HEK293 (cell line): ENCODE measurements around the gene BEX1.

ENCODE experiments used
- PRDM1 ChIP-seq: fragments of 450-650 bp; formaldehyde crosslinking; IDR thresholded peaks from 2 replicates; pipeline ENCODE4; 2016; ENCODE audit warnings: missing biosample characterization, missing genetic modification characterization
- YY2 ChIP-seq: fragments of 450-650 bp; formaldehyde crosslinking; IDR thresholded peaks from 2 replicates; pipeline ENCODE4 v1.5.1; 2016; ENCODE audit warnings: missing biosample characterization, missing genetic modification characterization
- ZNF10 ChIP-seq: fragments of 450-650 bp; formaldehyde crosslinking; IDR thresholded peaks from 2 replicates; pipeline ENCODE4 v1.5.1; 2017; ENCODE audit warnings: missing biosample characterization, missing genetic modification characterization
- ZNF274 ChIP-seq, 2 experiments: fragments of 200-500 bp in 1 of 2; fragments of 450-650 bp in 1 of 2; sonication (Bioruptor generic) in 1 of 2; formaldehyde crosslinking in 1 of 2; IDR thresholded peaks; 2 replicates each; pipeline versions ENCODE4 v1.5.1 to v1.6.1; 2014 to 2016; ENCODE audit warnings: borderline replicate concordance in 1 of 2, inconsistent platforms in 1 of 2, low read length in 1 of 2, missing biosample characterization in 1 of 2, missing genetic modification characterization in 1 of 2
- ZNF621 ChIP-seq: fragments of 450-650 bp; formaldehyde crosslinking; IDR thresholded peaks from 2 replicates; pipeline ENCODE4 v1.5.1; 2017; ENCODE audit warnings: missing biosample characterization, missing genetic modification characterization
- ZNF776 ChIP-seq: fragments of 450-650 bp; formaldehyde crosslinking; IDR thresholded peaks from 2 replicates; pipeline ENCODE4 v1.5.0; 2017; ENCODE audit warnings: missing biosample characterization, missing genetic modification characterization, borderline replicate concordance
- ZSCAN5A ChIP-seq: fragments of 450-650 bp; formaldehyde crosslinking; IDR thresholded peaks from 2 replicates; pipeline ENCODE4 v1.5.1; 2016; ENCODE audit warnings: missing biosample characterization, missing genetic modification characterization

GRCh38 chrX:103066606-103067005 is 2.6 kb upstream of the BEX1 start:
- TF ChIP-seq PRDM1 (no peak), ZNF776 (tag by site-specific recombination) (no peak), ZSCAN5A (tag by site-specific recombination) (no peak), YY2 (tag by site-specific recombination) (no peak), ZNF10 (tag by site-specific recombination) (no peak), ZNF621 (tag by site-specific recombination) (no peak), ZNF274 (IDR thresholded peaks at IDR 0.05; ENCODE audit: low read length) (no peak), ZNF274 (tag by site-specific recombination; IDR thresholded peaks at IDR 0.05; ENCODE audit: borderline replicate concordance) (no peak)
